ENCODE data around the gene TFAP2C.
"Not testable (repeated sequence)": the region's sequence is repeated elsewhere in the genome, so short reads cannot be mapped to it uniquely, and the experiment has no call there.

Gene TFAP2C

DNA sequence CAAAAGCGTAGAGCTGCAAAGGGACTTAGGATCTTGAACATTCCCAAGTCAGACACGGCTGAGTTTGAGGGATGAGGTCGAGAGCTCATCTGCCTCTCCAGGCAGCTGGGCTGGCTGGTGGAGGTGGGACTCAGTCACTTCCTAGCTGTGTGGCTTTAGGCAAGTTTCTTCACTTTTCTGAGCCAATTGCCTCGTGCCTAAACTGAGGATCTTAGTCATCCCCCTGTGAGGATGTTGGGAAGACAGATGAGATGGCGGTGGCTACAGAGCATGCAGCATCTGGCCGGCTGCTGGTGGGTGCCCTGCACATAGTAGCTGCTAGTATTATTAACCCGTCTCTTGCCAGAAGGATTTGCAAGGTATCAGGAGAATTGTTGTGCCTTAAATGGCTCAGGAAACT is 27.5 kb downstream of the TFAP2C start:
- FAIRE-seq = no peak

DNA sequence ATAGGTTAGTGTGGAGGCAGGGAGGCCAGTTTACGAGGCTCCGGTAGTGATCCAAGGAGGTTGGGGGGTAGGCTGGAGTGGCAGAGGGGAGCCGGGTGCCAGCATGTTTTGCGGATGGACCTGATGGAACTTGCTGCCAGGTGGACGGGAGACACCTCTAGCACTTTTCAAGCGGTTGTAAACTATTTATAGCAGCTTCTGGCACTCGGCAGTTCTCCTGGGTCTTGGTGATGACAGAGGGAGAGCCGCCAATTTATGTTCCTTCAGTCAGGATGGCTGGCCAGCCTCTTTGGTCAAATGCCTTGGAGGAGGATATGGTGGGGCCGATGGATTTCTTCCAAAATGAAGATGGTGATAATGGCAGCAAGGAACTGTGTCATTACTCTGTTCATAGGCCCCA is 28.8 kb downstream of the TFAP2C start:
- no peak for FAIRE-seq

GRCh38 chr20:56658341-56658947 is 29.3 kb downstream of the TFAP2C start:
- FAIRE-seq = not testable (repeated sequence)

DNA sequence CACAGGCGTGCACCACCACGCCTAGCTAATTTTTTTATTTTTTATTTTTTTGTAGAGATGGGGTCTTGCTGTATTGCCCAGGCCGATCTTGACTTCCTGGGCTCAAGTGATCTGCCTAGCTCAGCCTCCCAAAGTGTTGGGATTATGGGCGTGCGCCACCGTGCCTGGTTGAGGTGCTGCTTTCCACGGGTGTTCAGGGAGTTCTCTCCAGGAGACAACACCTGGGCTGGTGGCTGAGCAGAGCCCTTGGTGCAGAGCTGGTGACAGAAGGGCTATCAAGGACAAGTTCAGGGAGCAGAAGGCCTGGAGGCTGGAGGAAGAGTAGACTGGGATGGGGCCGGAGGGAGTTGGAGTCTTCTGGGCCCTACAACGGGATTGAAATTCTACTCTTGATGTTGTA is 34.6 kb downstream of the TFAP2C start:
- FAIRE-seq = no peak

GRCh38 chr20:56664796-56665195 is 35.7 kb downstream of the TFAP2C start:
- no peak for FAIRE-seq

DNA sequence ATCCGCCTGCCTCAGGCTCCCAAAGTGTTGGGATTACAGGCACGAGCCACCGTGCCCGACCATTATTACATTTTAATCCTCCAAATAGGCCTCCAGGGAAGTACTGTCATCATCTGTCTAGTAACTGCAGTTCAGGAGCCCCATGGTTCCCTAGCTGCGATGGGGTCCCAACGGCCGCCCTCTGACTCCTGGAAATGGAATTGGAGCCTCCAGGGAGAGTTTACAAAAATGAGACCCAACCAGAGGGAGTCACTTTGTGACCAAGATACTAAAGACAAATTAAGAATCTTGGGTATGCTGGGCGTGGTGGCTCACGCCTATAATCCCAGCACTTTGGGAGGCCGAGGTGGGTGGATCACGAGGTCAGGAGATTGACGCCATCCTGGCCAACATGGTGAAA is 36.7 kb downstream of the TFAP2C start:
- FAIRE-seq = no peak

DNA sequence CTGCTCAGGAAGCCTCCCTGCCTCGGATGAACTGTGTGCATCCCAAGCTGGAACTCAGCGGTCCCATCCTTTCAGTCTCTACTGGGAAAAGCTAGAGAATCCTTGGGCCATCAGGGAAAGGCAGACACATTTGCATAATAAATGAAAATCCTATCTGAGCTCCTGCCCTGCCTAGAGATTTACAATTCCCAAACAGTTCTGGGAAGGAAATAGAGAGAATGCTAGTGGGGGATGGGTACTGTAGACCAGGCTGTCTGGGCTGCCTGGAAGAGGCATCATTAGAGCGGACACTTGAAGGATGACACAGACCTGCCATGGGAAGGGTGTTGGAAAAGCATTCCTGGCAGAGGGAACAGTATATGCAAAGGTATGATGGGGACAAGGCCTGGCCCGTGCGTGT is 44.3 kb downstream of the TFAP2C start:
- no peak for FAIRE-seq

DNA sequence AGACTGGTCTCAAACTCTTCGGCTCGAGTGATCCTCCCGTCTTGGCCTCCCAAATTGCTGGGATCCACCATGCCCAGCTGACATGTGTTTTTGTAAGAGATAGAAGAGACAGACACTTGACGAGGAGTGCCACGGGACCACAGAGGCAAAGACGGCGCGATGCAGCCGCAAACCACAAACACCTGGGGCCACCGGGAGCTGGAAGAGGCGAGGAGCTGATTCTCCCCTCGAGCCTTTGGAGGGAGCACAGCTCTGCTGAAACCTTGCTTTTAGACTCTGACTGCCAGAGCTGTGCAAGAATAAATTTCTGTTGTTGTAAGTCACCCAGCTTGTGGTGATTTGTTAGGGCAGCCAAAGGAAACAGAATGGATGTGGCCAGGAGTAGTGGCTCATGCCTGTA is 46.9 kb downstream of the TFAP2C start:
- FAIRE-seq = no peak

- FAIRE-seq = no peak
These were observed 47.6 kb downstream of the TFAP2C start for GRCh38 chr20:56676679-56677078.

DNA sequence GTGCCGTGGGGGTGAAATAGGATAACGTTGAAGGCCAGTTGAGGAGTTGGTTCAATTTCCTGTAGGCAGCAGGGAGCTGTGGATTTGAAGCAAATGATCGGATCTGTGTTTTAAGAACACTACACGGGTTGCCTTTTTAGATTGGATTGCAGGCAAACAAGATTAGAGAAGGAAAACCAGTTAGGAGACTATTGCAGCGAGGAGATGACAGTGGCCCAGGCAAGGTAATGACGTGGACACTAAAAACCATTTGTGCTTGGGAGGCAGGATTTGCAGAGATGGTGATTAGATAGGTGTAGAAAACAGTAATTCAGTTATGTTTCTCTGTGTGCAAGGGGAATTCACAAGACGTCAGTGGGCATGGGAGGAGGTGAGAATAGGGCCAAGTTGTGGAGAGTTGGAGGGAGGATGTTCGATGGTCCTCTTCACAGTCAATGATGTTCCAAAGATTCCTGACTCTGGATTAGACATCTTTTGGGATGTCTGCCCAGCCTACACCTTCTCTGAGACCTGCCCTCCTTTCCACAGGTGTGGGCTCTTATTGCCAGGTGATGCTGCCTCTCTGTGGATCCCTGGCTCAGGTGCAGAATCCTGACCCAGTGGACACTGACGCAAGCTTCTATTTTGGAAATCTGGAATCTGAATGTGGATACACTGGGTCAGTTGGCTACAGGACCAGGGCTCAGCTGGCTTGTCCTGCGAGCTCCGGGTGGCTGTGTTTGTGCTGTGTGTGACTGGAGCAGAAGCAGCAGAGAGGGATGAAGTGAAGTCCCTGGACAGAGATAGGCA is 54.2 kb downstream of the TFAP2C start:
- no peak for FAIRE-seq

DNA sequence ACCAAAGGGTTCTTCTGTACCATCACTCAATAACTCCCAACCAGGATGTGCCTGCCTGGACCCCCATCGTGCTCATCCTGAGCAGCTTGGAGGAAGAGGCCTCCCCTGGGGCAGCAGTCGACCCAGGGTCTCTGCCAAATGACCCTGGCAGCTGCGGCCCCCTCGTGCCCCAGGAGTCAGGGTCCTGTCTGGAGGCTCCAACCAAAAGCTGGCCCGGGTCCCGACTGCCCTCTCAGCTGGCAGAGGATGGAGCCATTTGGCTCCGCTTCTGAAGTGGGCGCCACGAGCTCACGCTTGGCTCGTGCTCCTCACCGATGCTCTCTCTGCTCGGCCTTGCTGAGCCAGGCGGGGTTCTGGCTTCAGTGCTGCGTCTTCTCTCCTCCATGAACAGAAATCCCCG is 56.8 kb downstream of the TFAP2C start:
- no peak for FAIRE-seq

- FAIRE-seq = no peak
These were observed 58.0 kb downstream of the TFAP2C start for GRCh38 chr20:56687061-56687460.

DNA sequence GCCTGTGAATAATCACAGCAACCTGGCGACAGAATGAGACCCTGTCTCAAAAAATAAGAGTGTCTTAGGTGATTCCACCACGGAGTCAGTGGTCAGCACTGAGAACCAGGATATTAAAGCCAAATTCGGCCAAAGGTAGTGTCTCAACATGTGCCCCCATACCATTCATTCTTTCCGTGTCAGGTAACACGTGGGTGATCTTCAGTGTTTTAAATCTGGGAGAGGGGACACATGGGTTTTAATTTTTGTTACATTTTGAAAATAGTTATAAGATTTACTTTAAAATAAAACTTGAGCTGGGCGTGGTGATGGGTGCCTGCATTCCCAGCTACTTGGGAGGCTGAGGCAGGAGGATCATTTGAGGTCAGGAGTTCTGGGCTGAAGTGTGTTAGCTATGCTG is 59.0 kb downstream of the TFAP2C start:
- FAIRE-seq = no peak

Data from colon (tissue), 2 donors.